Endothelial cell of umbilical vein (primary cell): ENCODE measurements around the gene TH. TPM values are rescaled to one million over a fixed set of nuclear protein-coding genes. Genes with fewer than 3 reads are reported as not detected.

ENCODE experiments used
- BruUV-seq: library from RNA; stranded (reverse); fragments of 400-500 nt; replicated peaks from 2 replicates; lab custom pipeline; 2021; lab: Mats Ljungman, UMichigan
- CTCF ChIA-PET: fragments of 300-600, 350-600 bp; sonication (Branson Sonifier 250); formaldehyde crosslinking; loops from one replicate; lab custom pipeline; 2021; ENCODE audit warnings: antibody characterized with exemption, inconsistent platforms; lab: Charles Lee
- POLR2A ChIA-PET: fragments of 300-600, 350-600 bp; sonication (Branson Sonifier 250); formaldehyde crosslinking; loops from one replicate; lab custom pipeline; 2021; ENCODE audit warnings: antibody characterized with exemption, inconsistent platforms; lab: Charles Lee
- DNase-seq: peaks from one replicate; pipeline ENCODE4 v3.0.0-alpha.2; 2011; ENCODE audit warnings: low read depth, low spot score
- FAIRE-seq: peaks from 2 replicates; lab custom pipeline; 2011; peaks lifted over from hg19 to GRCh38; lab: Jason Lieb, UNC
- H2AFZ ChIP-seq: 2 replicates; pipeline ENCODE4 v1.6.0; 2012; ENCODE audit warnings: low read depth, low read length, control low read depth, inconsistent platforms
- H3K27ac ChIP-seq: 2 replicates; pipeline ENCODE4 v1.5.1; 2011; ENCODE audit warnings: low read depth, mild to moderate bottlenecking, control low read depth, low read length, moderate library complexity; ENCODE audit not compliant: insufficient read depth
- H3K27me3 ChIP-seq, 2 experiments: 2 replicates each; pipeline versions ENCODE4 v1.6.0 to v1.6.1; 2011; ENCODE audit warnings: low read length in 2 of 2, mixed read lengths in 1 of 2; ENCODE audit not compliant: control insufficient read depth in 2 of 2, insufficient read depth in 2 of 2
- H3K36me3 ChIP-seq, 2 experiments: 2 replicates in 1 of 2; 3 replicates in 1 of 2; pipeline ENCODE4 v1.5.1; 2011; ENCODE audit warnings: low read length in 2 of 2, mild to moderate bottlenecking in 1 of 2, moderate library complexity in 1 of 2; ENCODE audit not compliant: control insufficient read depth in 2 of 2, insufficient read depth in 2 of 2; ENCODE audit errors: extremely low read depth in 1 of 2
- H3K4me1 ChIP-seq: 3 replicates; pipeline ENCODE4 v1.5.1; 2011; ENCODE audit warnings: mild to moderate bottlenecking, low read length; ENCODE audit not compliant: control insufficient read depth, insufficient read depth; ENCODE audit errors: extremely low read depth
- H3K4me2 ChIP-seq: 2 replicates; pipeline ENCODE4 v1.6.1; 2011; ENCODE audit warnings: low read length, control low read depth, mixed read lengths; ENCODE audit not compliant: insufficient read depth
- H3K4me3 ChIP-seq, 3 experiments: fragments of 200-600 bp in 1 of 3; sonication (generic), shearing (Covaris generic) in 1 of 3; replicated peaks in 1 of 3; 2 replicates each; pipeline ENCODE4 v1.5.1; 2011 to 2016; ENCODE audit warnings: control low read depth in 3 of 3, low read length in 3 of 3, mild to moderate bottlenecking in 2 of 3, inconsistent platforms in 1 of 3, low read depth in 1 of 3, moderate library complexity in 1 of 3; ENCODE audit not compliant: insufficient read depth in 1 of 3
- H3K79me2 ChIP-seq: 2 replicates; pipeline ENCODE4 v1.6.0; 2012; ENCODE audit warnings: low read length, inconsistent platforms; ENCODE audit not compliant: control insufficient read depth, insufficient read depth
- H3K9ac ChIP-seq: replicated peaks from 2 replicates; pipeline ENCODE3; 2011; ENCODE audit warnings: low read length, control low read depth; ENCODE audit not compliant: insufficient read depth; ENCODE audit errors: extremely low read depth
- H3K9me1 ChIP-seq: replicated peaks from 3 replicates; pipeline ENCODE4 v1.6.0; 2011; ENCODE audit warnings: mild to moderate bottlenecking, low read length; ENCODE audit not compliant: control insufficient read depth, insufficient read depth; ENCODE audit errors: extremely low read depth
- H3K9me3 ChIP-seq: replicated peaks from 2 replicates; pipeline ENCODE4 v1.5.1; 2012; ENCODE audit warnings: low read length, inconsistent platforms; ENCODE audit not compliant: control insufficient read depth, insufficient read depth
- H4K20me1 ChIP-seq: replicated peaks from 2 replicates; pipeline ENCODE3; 2011; ENCODE audit warnings: mild to moderate bottlenecking, low read length; ENCODE audit not compliant: control insufficient read depth, insufficient read depth; ENCODE audit errors: extremely low read depth
- GATA2 ChIP-seq: IDR thresholded peaks from 2 replicates; pipeline ENCODE4 v1.7.0; 2011; ENCODE audit warnings: low read depth, mild to moderate bottlenecking, moderate library complexity, mixed read lengths, low read length; ENCODE audit not compliant: insufficient read length, insufficient read depth
- JUN ChIP-seq: IDR thresholded peaks from 2 replicates; pipeline ENCODE4 v1.6.1; 2011; ENCODE audit warnings: borderline replicate concordance, low read depth; ENCODE audit not compliant: insufficient read length, insufficient read depth
- POLR2AphosphoS5 ChIP-seq: IDR thresholded peaks from 2 replicates; pipeline ENCODE4 v1.6.1; 2012; ENCODE audit warnings: low read depth, mild to moderate bottlenecking, control low read depth, low read length, moderate library complexity; ENCODE audit not compliant: insufficient read depth
- dilution Hi-C: fragments of 300-500 bp; cut with MboI; formaldehyde crosslinking; loops from one replicate; pipeline ENCODE4 v1.15.0; 2019; ENCODE audit warnings: low sequenced_read_pairs; ENCODE audit not compliant: extremely low pct_ligation_motif_present
- intact Hi-C: fragments of 100-400 bp; cut with micrococcal nuclease; formaldehyde crosslinking; loops from one replicate; pipeline ENCODE4 v1.10.0; 2022
- polyA plus RNA-seq, 4 experiments: library from polyadenylated mRNA; depleted of rRNA in 3 of 4; stranded (reverse) in 3 of 4; unstranded in 1 of 4; fragments of >200 nt; gene quantifications; 2 replicates each; pipeline versions ENCODE4 v1.2.1 to v1.2.3, GENCODE V29; 2011 to 2012; ENCODE audit warnings: missing spikeins in 1 of 4
- total RNA-seq: library from RNA; stranded (reverse); gene quantifications from 2 replicates; pipeline ENCODE4 v1.2.3, GENCODE V29; 2021
- TF ChIP-seq, protein P1 (sequence below), 2 donors: IDR thresholded peaks; 1 replicate in 1 of 2; 2 replicates in 1 of 2; pipeline ENCODE4 v1.5.1; 2011; ENCODE audit warnings: low read length in 2 of 2, mild to moderate bottlenecking in 2 of 2, moderate library complexity in 2 of 2, control low read depth in 1 of 2, inconsistent platforms in 1 of 2, low read depth in 1 of 2; ENCODE audit not compliant: insufficient read depth in 1 of 2; ENCODE audit errors: extremely low read depth in 1 of 2

TH gene
- total and polyA plus RNA-seq, 2 donors (not counting 3 experiments of a cell fraction or from before 2014, with no cell fraction given) = not detected

DNA sequence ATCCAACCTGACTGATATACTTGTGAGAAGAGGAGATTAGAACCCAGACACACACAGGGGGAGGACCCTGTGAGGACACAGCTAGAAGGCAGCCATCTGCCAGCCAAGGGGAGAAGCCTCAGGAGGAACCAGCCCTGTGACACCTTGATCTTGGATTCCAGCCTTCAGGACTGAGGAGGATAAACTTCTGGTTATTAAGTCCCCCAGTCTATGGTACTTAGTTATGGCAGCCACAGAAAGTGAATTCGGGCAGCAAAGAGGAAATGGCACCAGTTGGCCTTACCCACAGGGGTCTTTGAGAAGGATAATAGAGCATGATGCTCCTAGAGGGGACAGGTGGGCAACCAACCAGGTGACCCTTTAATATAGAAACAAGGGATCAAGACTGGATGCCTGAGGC is 49.4 kb upstream of the TH start:
- no peak overlapping the region for H2AFZ ChIP-seq
- no peaks in the 10 kb centered on the region for H3K4me1 ChIP-seq
- H3K4me3 ChIP-seq = no peak overlapping the region
- DNase-seq (no peak), FAIRE-seq (no peak)
- no peaks in the 10 kb centered on the region for H3K9me3 ChIP-seq
- no peaks in the 10 kb centered on the region for H3K9me1 ChIP-seq
- no peak overlapping the region for H3K27ac ChIP-seq
- ChIA-PET CTCF (no interaction called here), POLR2A (no interaction called here)
- H3K27me3 ChIP-seq = peaks cover 6 to 10% of the 10 kb centered on the region in 2 experiments
- H3K36me3 ChIP-seq = no peaks in the 10 kb centered on the region
- intact Hi-C loops = no loop called here
- TF ChIP-seq JUN = no peak
- TF ChIP-seq POLR2AphosphoS5 = no peak
- TF ChIP-seq, protein P1, sequence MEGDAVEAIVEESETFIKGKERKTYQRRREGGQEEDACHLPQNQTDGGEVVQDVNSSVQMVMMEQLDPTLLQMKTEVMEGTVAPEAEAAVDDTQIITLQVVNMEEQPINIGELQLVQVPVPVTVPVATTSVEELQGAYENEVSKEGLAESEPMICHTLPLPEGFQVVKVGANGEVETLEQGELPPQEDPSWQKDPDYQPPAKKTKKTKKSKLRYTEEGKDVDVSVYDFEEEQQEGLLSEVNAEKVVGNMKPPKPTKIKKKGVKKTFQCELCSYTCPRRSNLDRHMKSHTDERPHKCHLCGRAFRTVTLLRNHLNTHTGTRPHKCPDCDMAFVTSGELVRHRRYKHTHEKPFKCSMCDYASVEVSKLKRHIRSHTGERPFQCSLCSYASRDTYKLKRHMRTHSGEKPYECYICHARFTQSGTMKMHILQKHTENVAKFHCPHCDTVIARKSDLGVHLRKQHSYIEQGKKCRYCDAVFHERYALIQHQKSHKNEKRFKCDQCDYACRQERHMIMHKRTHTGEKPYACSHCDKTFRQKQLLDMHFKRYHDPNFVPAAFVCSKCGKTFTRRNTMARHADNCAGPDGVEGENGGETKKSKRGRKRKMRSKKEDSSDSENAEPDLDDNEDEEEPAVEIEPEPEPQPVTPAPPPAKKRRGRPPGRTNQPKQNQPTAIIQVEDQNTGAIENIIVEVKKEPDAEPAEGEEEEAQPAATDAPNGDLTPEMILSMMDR (IDR thresholded peaks at IDR 0.05; ENCODE audit: extremely low read depth in 1 of 2, insufficient read depth in 1 of 2, low read depth in 1 of 2, low read length in 2 of 2) = no peak
- H3K9ac ChIP-seq = no peak overlapping the region
- dilution Hi-C loops = no loop called here
- H3K4me2 ChIP-seq = no peak overlapping the region
- BruUV-seq = no TSS peak
- no peaks in the 10 kb centered on the region for H4K20me1 ChIP-seq
- no peaks in the 10 kb centered on the region for H3K79me2 ChIP-seq

DNA sequence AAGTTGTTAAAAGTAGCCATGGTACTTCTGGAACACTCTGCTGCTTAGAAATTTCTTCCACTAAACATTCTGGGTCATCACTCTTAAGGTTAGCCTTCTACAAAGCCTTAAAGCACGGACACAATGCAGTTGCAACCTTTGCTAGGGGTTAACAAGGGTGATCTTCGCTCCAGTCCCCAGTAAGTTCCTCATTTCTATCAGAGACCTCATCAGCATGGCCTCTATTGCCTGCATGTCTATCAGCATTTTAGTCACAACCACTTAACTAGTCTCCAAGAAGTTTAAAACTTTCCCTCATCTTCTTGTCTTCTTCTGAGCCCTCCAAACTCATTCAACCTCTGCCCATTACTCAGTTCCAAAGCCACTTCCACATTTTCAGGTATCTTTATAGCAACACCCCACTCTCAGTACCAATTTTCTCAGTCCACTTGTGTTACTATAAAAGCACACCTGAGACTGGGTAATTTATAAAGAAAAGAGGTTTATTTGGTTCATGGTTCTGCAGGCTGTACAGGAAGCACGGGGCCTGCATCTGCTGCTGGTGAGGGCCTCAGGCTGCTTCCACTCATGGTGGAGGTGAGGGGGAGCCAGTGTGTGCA is 48.7 kb upstream of the TH start:
- FAIRE-seq (no peak), DNase-seq (no peak)
- no peak overlapping the region for H3K4me3 ChIP-seq
- ChIA-PET POLR2A (no interaction called here), CTCF (no interaction called here)
- H3K36me3 ChIP-seq = no peaks in the 10 kb centered on the region
- no peaks in the 10 kb centered on the region for H4K20me1 ChIP-seq
- no peaks in the 10 kb centered on the region for H3K79me2 ChIP-seq
- intact Hi-C loops (no loop called here), dilution Hi-C loops (no loop called here)
- H3K4me1 ChIP-seq = no peaks in the 10 kb centered on the region
- no peaks in the 10 kb centered on the region for H3K9me3 ChIP-seq
- no TSS peak for BruUV-seq
- no peak overlapping the region for H2AFZ ChIP-seq
- TF ChIP-seq POLR2AphosphoS5 = no peak
- TF ChIP-seq GATA2 = no peak
- TF ChIP-seq, protein P1 (IDR thresholded peaks at IDR 0.05; ENCODE audit: extremely low read depth in 1 of 2, insufficient read depth in 1 of 2, low read depth in 1 of 2, low read length in 2 of 2) = no peak
- H3K27me3 ChIP-seq = peaks cover 6 to 10% of the 10 kb centered on the region in 2 experiments
- H3K9ac ChIP-seq = no peak overlapping the region
- no peaks in the 10 kb centered on the region for H3K9me1 ChIP-seq
- no peak overlapping the region for H3K4me2 ChIP-seq
- no peak overlapping the region for H3K27ac ChIP-seq
